HCT116 (cell line): ENCODE results near the gene KLHL2. TPM values are rescaled to one million over a fixed set of nuclear protein-coding genes. Genes with fewer than 3 reads are reported as not detected.

Experiments used
- ATAC-seq: fragments of 200-7000 bp; cut with Tn5 transposase; 2 replicates; pipeline ENCODE4 v1.9.1; 2020; ENCODE audit warnings: mild to moderate bottlenecking, moderate library complexity
- BruUV-seq: library from RNA; stranded (reverse); fragments of 400-500 nt; replicated peaks from 2 replicates; lab custom pipeline; 2021; lab: Mats Ljungman, UMichigan
- CTCF ChIA-PET: fragments of 300-600 bp; sonication (Branson Sonifier 250); formaldehyde crosslinking; loops from one replicate; lab custom pipeline; 2021; ENCODE audit warnings: antibody characterized with exemption; lab: Charles Lee
- POLR2A ChIA-PET: fragments of 300-600, 350-600 bp; sonication (Branson Sonifier 250); formaldehyde crosslinking; loops from one replicate; lab custom pipeline; 2021; ENCODE audit warnings: antibody characterized with exemption; lab: Charles Lee
- RAD21 ChIA-PET, 2 experiments: fragments of 300-600 bp; sonication (Branson Sonifier 250); formaldehyde crosslinking; loops; one replicate each; lab custom pipeline; 2023; ENCODE audit warnings: low total read pairs in 2 of 2; ENCODE audit not compliant: uncharacterized antibody in 2 of 2, unreplicated experiment in 2 of 2, low non-redundant PET in 1 of 2; lab: Charles Lee
- DNase-seq: peaks from one replicate; pipeline ENCODE4 v3.0.0-alpha.2; 2010; ENCODE audit warnings: low read depth, low spot score
- H2AFZ ChIP-seq: fragments of 200-600 bp; shearing (Covaris generic), sonication (generic); 2 replicates; pipeline ENCODE4 v1.6.1; 2017; ENCODE audit warnings: low read depth, mixed run types, mixed read lengths, antibody characterized with exemption, low read length; ENCODE audit not compliant: poor library complexity, severe bottlenecking
- H3K27ac ChIP-seq: 2 replicates; pipeline ENCODE4 v1.5.1; 2012; ENCODE audit warnings: low read depth, low read length
- H3K27me3 ChIP-seq: fragments of 200-600 bp; sonication (generic); 2 replicates; pipeline ENCODE4 v1.6.1; 2016; ENCODE audit warnings: mixed run types, low read length, mixed read lengths; ENCODE audit not compliant: insufficient read depth
- H3K36me3 ChIP-seq, 2 experiments: fragments of 200-500 bp in 1 of 2; fragments of 200-600 bp in 1 of 2; sonication (Bioruptor generic) in 1 of 2; sonication (generic) in 1 of 2; 2 replicates each; pipeline versions ENCODE4 v1.5.1 to v1.6.1; 2014 to 2016; ENCODE audit warnings: low read length in 2 of 2, inconsistent platforms in 1 of 2, mixed read lengths in 1 of 2, mixed run types in 1 of 2; ENCODE audit not compliant: insufficient read depth in 2 of 2, control insufficient read depth in 1 of 2
- H3K4me1 ChIP-seq, 2 experiments: fragments of 200-600 bp in 1 of 2; sonication (generic) in 1 of 2; 2 replicates each; pipeline versions ENCODE4 v1.5.1 to v1.6.1; 2012 to 2017; ENCODE audit warnings: low read length in 2 of 2, inconsistent platforms in 1 of 2, mild to moderate bottlenecking in 1 of 2, mixed read lengths in 1 of 2, mixed run types in 1 of 2, moderate library complexity in 1 of 2; ENCODE audit not compliant: insufficient read depth in 2 of 2, control insufficient read depth in 1 of 2
- H3K4me2 ChIP-seq: fragments of 200-600 bp; sonication (generic); 2 replicates; pipeline ENCODE4 v1.6.1; 2017; ENCODE audit warnings: mixed run types, low read length, mixed read lengths
- H3K4me3 ChIP-seq, 2 experiments: fragments of 200-600 bp in 1 of 2; sonication (generic) in 1 of 2; replicated peaks in 1 of 2; 2 replicates each; pipeline ENCODE4 v1.5.1; 2011 to 2016; ENCODE audit warnings: low read length in 2 of 2, control low read depth in 1 of 2, low read depth in 1 of 2, mild to moderate bottlenecking in 1 of 2, mixed read lengths in 1 of 2, mixed run types in 1 of 2
- H3K79me2 ChIP-seq: fragments of 200-600 bp; sonication (generic); 2 replicates; pipeline ENCODE4 v1.6.1; 2017; ENCODE audit warnings: mild to moderate bottlenecking, mixed run types, low read length, moderate library complexity, mixed read lengths; ENCODE audit not compliant: insufficient read depth
- H3K9ac ChIP-seq: fragments of 200-600 bp; sonication (generic); 2 replicates; pipeline ENCODE4 v1.6.1; 2016; ENCODE audit warnings: low read length, mixed read lengths
- H3K9me2 ChIP-seq: fragments of 200-600 bp; sonication (generic), shearing (Covaris generic); 2 replicates; pipeline ENCODE4 v1.6.1; 2017; ENCODE audit warnings: mixed run types, mild to moderate bottlenecking, moderate library complexity; ENCODE audit not compliant: insufficient read depth
- H3K9me3 ChIP-seq, 2 experiments: fragments of 200-500 bp in 1 of 2; fragments of 200-600 bp in 1 of 2; sonication (Bioruptor generic) in 1 of 2; sonication (generic) in 1 of 2; 2 replicates each; pipeline ENCODE4 v1.6.1; 2014 to 2017; ENCODE audit warnings: low read length in 2 of 2, mixed read lengths in 2 of 2, inconsistent platforms in 1 of 2, low read depth in 1 of 2, mild to moderate bottlenecking in 1 of 2, mixed run types in 1 of 2, moderate library complexity in 1 of 2; ENCODE audit not compliant: control insufficient read depth in 1 of 2, insufficient read depth in 1 of 2
- H4K20me1 ChIP-seq: fragments of 200-600 bp; sonication (generic), shearing (Covaris generic); 2 replicates; pipeline ENCODE4 v1.6.1; 2017; ENCODE audit warnings: mixed run types, mild to moderate bottlenecking, moderate library complexity; ENCODE audit not compliant: insufficient read depth
- CBX3 ChIP-seq: IDR thresholded peaks from 2 replicates; pipeline ENCODE4 v1.6.1; 2012; ENCODE audit warnings: low read depth
- EGR1 ChIP-seq: IDR thresholded peaks from 2 replicates; pipeline ENCODE4 v1.6.1; 2012; ENCODE audit warnings: low read depth
- ELF1 ChIP-seq: IDR thresholded peaks from 2 replicates; pipeline ENCODE4 v1.6.1; 2012; ENCODE audit warnings: low read depth, borderline replicate concordance
- EZH2 ChIP-seq: fragments of 200-600 bp; sonication (generic); IDR thresholded peaks from 2 replicates; pipeline ENCODE4 v1.6.1; 2017; ENCODE audit warnings: antibody characterized with exemption, mixed run types
- EZH2phosphoT487 ChIP-seq: fragments of 200-600 bp; IDR thresholded peaks from 2 replicates; pipeline ENCODE4 v1.6.1; 2018; ENCODE audit warnings: antibody characterized with exemption, borderline replicate concordance
- JUND ChIP-seq: IDR thresholded peaks from 2 replicates; pipeline ENCODE4 v1.6.1; 2012
- MAX ChIP-seq: IDR thresholded peaks from 2 replicates; pipeline ENCODE4 v1.6.1; 2012
- POLR2A ChIP-seq: IDR thresholded peaks from 2 replicates; pipeline ENCODE4 v1.7.0; 2011; ENCODE audit warnings: borderline replicate concordance; ENCODE audit not compliant: insufficient read depth, insufficient read length; ENCODE audit errors: extremely low read depth
- POLR2AphosphoS5 ChIP-seq: IDR thresholded peaks from 2 replicates; pipeline ENCODE4 v1.6.1; 2011; ENCODE audit warnings: mild to moderate bottlenecking, low read depth, low read length, moderate library complexity
- RAD21 ChIP-seq: IDR thresholded peaks from 2 replicates; pipeline ENCODE4 v1.6.1; 2012; ENCODE audit warnings: low read depth, mild to moderate bottlenecking
- REST ChIP-seq: IDR thresholded peaks from 2 replicates; pipeline ENCODE4 v1.6.1; 2012; ENCODE audit warnings: low read depth
- SP1 ChIP-seq: IDR thresholded peaks from 2 replicates; pipeline ENCODE4 v1.6.1; 2012; ENCODE audit warnings: low read depth
- SRF ChIP-seq: IDR thresholded peaks from 2 replicates; pipeline ENCODE4 v1.6.1; 2012; ENCODE audit warnings: low read depth
- TCF7L2 ChIP-seq: IDR thresholded peaks from 2 replicates; pipeline ENCODE4 v1.7.0; 2011; ENCODE audit warnings: borderline replicate concordance, inconsistent platforms; ENCODE audit not compliant: insufficient read depth, insufficient read length; ENCODE audit errors: extremely low read depth
- YY1 ChIP-seq: IDR thresholded peaks from 2 replicates; pipeline ENCODE4 v1.6.1; 2011; ENCODE audit warnings: low read length, low read depth, moderate library complexity, mild to moderate bottlenecking; ENCODE audit not compliant: insufficient replicate concordance; ENCODE audit errors: extremely low read depth
- ZFX ChIP-seq: fragments of 450-650 bp; IDR thresholded peaks from 2 replicates; pipeline ENCODE4 v1.6.1; 2017
- ZNF274 ChIP-seq: fragments of 200-500 bp; sonication (Bioruptor generic); IDR thresholded peaks from 2 replicates; pipeline ENCODE4 v1.6.1; 2014; ENCODE audit warnings: mild to moderate bottlenecking, low read depth, low read length, inconsistent platforms
- intact Hi-C: fragments of 100-400 bp; cut with micrococcal nuclease; formaldehyde crosslinking; loops from 2 replicates; pipeline ENCODE4 v1.10.0; 2022
- total RNA-seq: library from RNA; stranded (reverse); gene quantifications from one replicate; pipeline ENCODE4 v1.2.1, GENCODE V29; 2021; ENCODE audit not compliant: unreplicated experiment
- TF ChIP-seq, protein P1 (sequence below), 3 experiments: fragments of 200-600 bp in 1 of 3; sonication (generic) in 1 of 3; IDR thresholded peaks in 2 of 3; conservative IDR thresholded peaks in 1 of 3; 2 replicates each; pipeline ENCODE4 v1.5.1; 2012 to 2017; ENCODE audit warnings: low read depth in 2 of 3, low read length in 2 of 3, antibody characterized with exemption in 1 of 3, borderline replicate concordance in 1 of 3, control low read depth in 1 of 3, mild to moderate bottlenecking in 1 of 3, mixed read lengths in 1 of 3, mixed run types in 1 of 3, moderate library complexity in 1 of 3; ENCODE audit not compliant: insufficient read depth in 1 of 3
- TF ChIP-seq, protein P2 (sequence below): IDR thresholded peaks from 2 replicates; pipeline ENCODE4 v1.6.1; 2012

Gene KLHL2
- total RNA-seq, 1 experiment from 2014 or later: 24.6 TPM

DNA sequence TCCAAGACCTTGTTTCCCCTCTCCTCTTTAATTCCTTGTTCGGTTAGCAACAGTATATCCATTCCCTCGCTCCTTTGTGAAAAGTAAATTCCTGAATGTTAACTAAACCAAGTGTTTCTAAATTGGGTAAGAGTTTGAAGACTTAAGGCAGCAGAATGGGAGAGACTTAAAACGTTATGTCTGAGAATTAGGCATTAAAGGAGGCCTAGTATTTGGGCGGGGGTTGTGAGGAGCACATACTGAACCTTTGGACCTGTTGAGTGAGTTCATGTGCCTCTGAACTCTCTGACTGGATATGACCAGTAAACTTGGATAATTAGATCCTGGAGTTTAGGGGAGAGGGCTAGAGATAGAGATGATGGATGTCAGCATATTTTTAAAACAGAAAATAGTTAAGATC, 121.3 kb downstream of the KLHL2 start:
- ATAC-seq: no peak
- no peaks in the 10 kb centered on the region for H3K9me2 ChIP-seq
- POLR2A ChIA-PET: no interaction called here
- H3K79me2 ChIP-seq: peaks cover 61% of the 10 kb centered on the region
- no peak for DNase-seq
- no peaks in the 10 kb centered on the region for H3K27me3 ChIP-seq
- peaks cover 5% of the 10 kb centered on the region in 2 experiments; a peak in 2 of 4 replicates for H3K36me3 ChIP-seq
- RAD21 ChIA-PET: no interaction called here
- TF ChIP-seq MAX: no peak
- no peak for TF ChIP-seq ZNF274
- TF ChIP-seq TCF7L2: no peak
- no peak for TF ChIP-seq SP1
- TF ChIP-seq POLR2AphosphoS5: no peak
- no peak for TF ChIP-seq REST
- no peak for TF ChIP-seq EZH2
- no peak for TF ChIP-seq RAD21
- TF ChIP-seq ELF1: no peak
- no peak for TF ChIP-seq EGR1
- TF ChIP-seq ZFX: no peak
- TF ChIP-seq, protein P1, sequence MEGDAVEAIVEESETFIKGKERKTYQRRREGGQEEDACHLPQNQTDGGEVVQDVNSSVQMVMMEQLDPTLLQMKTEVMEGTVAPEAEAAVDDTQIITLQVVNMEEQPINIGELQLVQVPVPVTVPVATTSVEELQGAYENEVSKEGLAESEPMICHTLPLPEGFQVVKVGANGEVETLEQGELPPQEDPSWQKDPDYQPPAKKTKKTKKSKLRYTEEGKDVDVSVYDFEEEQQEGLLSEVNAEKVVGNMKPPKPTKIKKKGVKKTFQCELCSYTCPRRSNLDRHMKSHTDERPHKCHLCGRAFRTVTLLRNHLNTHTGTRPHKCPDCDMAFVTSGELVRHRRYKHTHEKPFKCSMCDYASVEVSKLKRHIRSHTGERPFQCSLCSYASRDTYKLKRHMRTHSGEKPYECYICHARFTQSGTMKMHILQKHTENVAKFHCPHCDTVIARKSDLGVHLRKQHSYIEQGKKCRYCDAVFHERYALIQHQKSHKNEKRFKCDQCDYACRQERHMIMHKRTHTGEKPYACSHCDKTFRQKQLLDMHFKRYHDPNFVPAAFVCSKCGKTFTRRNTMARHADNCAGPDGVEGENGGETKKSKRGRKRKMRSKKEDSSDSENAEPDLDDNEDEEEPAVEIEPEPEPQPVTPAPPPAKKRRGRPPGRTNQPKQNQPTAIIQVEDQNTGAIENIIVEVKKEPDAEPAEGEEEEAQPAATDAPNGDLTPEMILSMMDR (IDR thresholded peaks at IDR 0.05 in 2 of 3, conservative IDR thresholded peaks at IDR 0.05 in 1 of 3; ENCODE audit: borderline replicate concordance in 1 of 3, insufficient read depth in 1 of 3, low read depth in 2 of 3, low read length in 2 of 3): no peak
- no peak for TF ChIP-seq YY1
- TF ChIP-seq JUND: no peak
- no peak for TF ChIP-seq CBX3
- no peak for TF ChIP-seq POLR2A
- TF ChIP-seq, protein P2, sequence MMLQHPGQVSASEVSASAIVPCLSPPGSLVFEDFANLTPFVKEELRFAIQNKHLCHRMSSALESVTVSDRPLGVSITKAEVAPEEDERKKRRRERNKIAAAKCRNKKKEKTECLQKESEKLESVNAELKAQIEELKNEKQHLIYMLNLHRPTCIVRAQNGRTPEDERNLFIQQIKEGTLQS: no peak
- no peak for TF ChIP-seq SRF
- no peak for TF ChIP-seq EZH2phosphoT487
- TF ChIP-seq, all 23 proteins: peak for 0
- Histone ChIP-seq H3K4me2 (peak overlapping the region; percentile 90), H3K9ac (peak overlapping the region; percentile 78), H2AFZ (no peak overlapping the region), H4K20me1 (no peaks in the 10 kb centered on the region), H3K4me1 (peaks cover 11 to 28% of the 10 kb centered on the region in 2 experiments), H3K27ac (no peak overlapping the region), H3K9me3 (no peaks in the 10 kb centered on the region; a peak in 1 of 4 replicates), H3K4me3 (peak overlapping the region; percentile 89 to 90)
- intact Hi-C loops: loop anchor here (5.0 kb wide), 3 partner anchors 121 to 216 kb away; partner anchors contain the start of genes KLHL2 and TMEM192
- BruUV-seq: no TSS peak
- CTCF ChIA-PET: no interaction called here
